ENCODE measurements around the gene LSS. TPM values are rescaled to one million over a fixed set of nuclear protein-coding genes. Genes with fewer than 3 reads are reported as not detected.
A peak's percentile ranks its signal among the peaks of the same experiment; 100 is the strongest.

LSS gene
- total RNA-seq, 1 donor from 2014 or later = 26.7 TPM

- no peaks in the 10 kb centered on the region for H3K36me3 ChIP-seq
- Mint-ChIP-seq H3K9me3 (no peaks in the 10 kb centered on the region), H3K4me3 (no peak overlapping the region), H3K4me1 (peaks cover 2% of the 10 kb centered on the region), H3K36me3 (peaks cover 15% of the 10 kb centered on the region), H3K27ac (peak overlapping the region; percentile 88), H3K27me3 (ENCODE audit: insufficient read depth, low read depth) (peaks cover 10% of the 10 kb centered on the region)
- H4K20me1 ChIP-seq (ENCODE audit: low read depth) = no peaks in the 10 kb centered on the region
- no peaks in the 10 kb centered on the region for H3K4me1 ChIP-seq
- no peak for TF ChIP-seq EZH2 (IDR thresholded peaks at IDR 0.05)
- no peak for TF ChIP-seq EZH2phosphoT487 (IDR thresholded peaks at IDR 0.05)
- no peak for TF ChIP-seq CTCF (IDR thresholded peaks at IDR 0.05)
- no peak for DNase-seq (ENCODE audit: low spot score)
- no peak overlapping the region for H2AFZ ChIP-seq (replicated peaks)
- no peaks in the 10 kb centered on the region for H3K9me3 ChIP-seq (ENCODE audit: low read depth)
- H3K27ac ChIP-seq = no peak overlapping the region
- peaks cover 2% of the 10 kb centered on the region for H3K79me2 ChIP-seq (ENCODE audit: low read depth)
- H3K4me2 ChIP-seq = no peak overlapping the region
- no peak overlapping the region for H3K9ac ChIP-seq
- no peaks in the 10 kb centered on the region for H3F3A ChIP-seq (ENCODE audit: low read depth)
- H3K4me3 ChIP-seq = no peak overlapping the region
- no peaks in the 10 kb centered on the region for H3K27me3 ChIP-seq
Measured at GRCh38 chr21:46216132-46216747, 12.3 kb downstream of the LSS start.

- H3K9me3 Mint-ChIP-seq = no peaks in the 10 kb centered on the region
- H3K36me3 Mint-ChIP-seq = peaks cover 15% of the 10 kb centered on the region
- no peak for DNase-seq (ENCODE audit: low spot score)
- H3K4me1 Mint-ChIP-seq = peaks cover 2% of the 10 kb centered on the region
- no peak overlapping the region for H2AFZ ChIP-seq (replicated peaks)
- H3K9me3 ChIP-seq (ENCODE audit: low read depth) = no peaks in the 10 kb centered on the region
- no peaks in the 10 kb centered on the region for H3K79me2 ChIP-seq (ENCODE audit: low read depth)
- H3K27me3 ChIP-seq = no peaks in the 10 kb centered on the region
- no peaks in the 10 kb centered on the region for H3K36me3 ChIP-seq
- H3K4me3 ChIP-seq = no peak overlapping the region
- no peak overlapping the region for H3K27ac ChIP-seq
- H3K27ac Mint-ChIP-seq = peak overlapping the region; percentile 88
- no peak overlapping the region for H3K4me2 ChIP-seq
- H3K4me1 ChIP-seq = no peaks in the 10 kb centered on the region
- H3F3A ChIP-seq (ENCODE audit: low read depth) = no peaks in the 10 kb centered on the region
- H4K20me1 ChIP-seq (ENCODE audit: low read depth) = no peaks in the 10 kb centered on the region
- H3K9ac ChIP-seq = no peak overlapping the region
- no peak for TF ChIP-seq CTCF (IDR thresholded peaks at IDR 0.05)
- TF ChIP-seq EZH2 (IDR thresholded peaks at IDR 0.05) = no peak
- TF ChIP-seq EZH2phosphoT487 (IDR thresholded peaks at IDR 0.05) = no peak
- no peak overlapping the region for H3K4me3 Mint-ChIP-seq
- H3K27me3 Mint-ChIP-seq (ENCODE audit: insufficient read depth, low read depth) = peaks cover 10% of the 10 kb centered on the region
Measured at GRCh38 chr21:46215436-46216131, 13.0 kb downstream of the LSS start.

GRCh38 chr21:46214478-46215340 lies 13.9 kb downstream of the LSS start:
- Histone ChIP-seq H3K9me3 (ENCODE audit: low read depth) (no peaks in the 10 kb centered on the region), H3K27ac (no peak overlapping the region), H3K4me1 (no peaks in the 10 kb centered on the region), H3K79me2 (ENCODE audit: low read depth) (no peaks in the 10 kb centered on the region), H3K4me2 (no peak overlapping the region), H4K20me1 (ENCODE audit: low read depth) (no peaks in the 10 kb centered on the region), H3K9ac (no peak overlapping the region), H3K4me3 (no peak overlapping the region), H3K36me3 (no peaks in the 10 kb centered on the region), H3F3A (ENCODE audit: low read depth) (no peaks in the 10 kb centered on the region), H2AFZ (replicated peaks) (no peak overlapping the region), H3K27me3 (no peaks in the 10 kb centered on the region)
- Mint-ChIP-seq H3K27me3 (ENCODE audit: insufficient read depth, low read depth) (peaks cover 12% of the 10 kb centered on the region), H3K4me1 (peaks cover 2% of the 10 kb centered on the region), H3K36me3 (peaks cover 12% of the 10 kb centered on the region), H3K9me3 (no peaks in the 10 kb centered on the region), H3K4me3 (no peak overlapping the region), H3K27ac (no peak overlapping the region)
- DNase-seq (ENCODE audit: low spot score) = no peak
- TF ChIP-seq CTCF (IDR thresholded peaks at IDR 0.05) (no peak), EZH2phosphoT487 (IDR thresholded peaks at IDR 0.05) (no peak), EZH2 (IDR thresholded peaks at IDR 0.05) (no peak)

All from neural progenitor cell (in vitro differentiated cells).